A549 (cell line): ENCODE measurements around the gene SCO2. TPM values are rescaled to one million over a fixed set of nuclear protein-coding genes. Genes with fewer than 3 reads are reported as not detected.

Source experiments
- ATAC-seq, 2 experiments: fragments of 200-7000 bp in 1 of 2; fragments of >200 bp in 1 of 2; cut with Nextera tagmentation in 1 of 2; cut with Tn5 transposase in 1 of 2; 3 replicates each; pipeline versions ENCODE4 v1.8.0 to v1.9.1; 2018 to 2020; ENCODE audit warnings: mild to moderate bottlenecking in 1 of 2, moderate library complexity in 1 of 2
- CTCF ChIA-PET: fragments of 300-600 bp; sonication (Branson Sonifier 250); formaldehyde crosslinking; extraction: SDS; loops from one replicate; lab custom pipeline; 2021; ENCODE audit warnings: antibody characterized with exemption, inconsistent platforms; lab: Yijun Ruan, JAX
- POLR2A ChIA-PET: fragments of 350-600 bp; formaldehyde crosslinking; extraction: SDS; loops from one replicate; lab custom pipeline; 2021; ENCODE audit warnings: antibody characterized with exemption, inconsistent platforms; lab: Yijun Ruan, JAX
- DNase-seq, 2 experiments: peaks; one replicate each; pipeline versions ENCODE4 v3.0.0 to v3.0.0-alpha.2; 2011 to 2016; ENCODE audit warnings: low read depth in 1 of 2, low spot score in 1 of 2
- FAIRE-seq: peaks from 2 replicates; lab custom pipeline; 2011; peaks lifted over from hg19 to GRCh38; lab: Jason Lieb, UNC
- H3K27ac ChIP-seq, 2 experiments: fragments of >200 bp; sonication (Bioruptor Twin); formaldehyde crosslinking; 3 replicates each; pipeline ENCODE4 v1.5.1; 2016 to 2017
- H3K4me1 ChIP-seq: fragments of >200 bp; sonication (Bioruptor Twin); formaldehyde crosslinking; 3 replicates; pipeline ENCODE4 v1.6.1; 2016
- H3K4me2 ChIP-seq: fragments of >200 bp; sonication (Bioruptor Twin); formaldehyde crosslinking; 3 replicates; pipeline ENCODE4 v1.6.1; 2016
- H3K4me3 ChIP-seq: fragments of >200 bp; sonication (Bioruptor Twin); formaldehyde crosslinking; 3 replicates; pipeline ENCODE4 v1.5.1; 2016
- H3K9me3 ChIP-seq: fragments of >200 bp; sonication (Bioruptor Twin); formaldehyde crosslinking; 3 replicates; pipeline ENCODE4 v1.6.1; 2016
- BHLHE40 ChIP-seq: IDR thresholded peaks from 2 replicates; pipeline ENCODE4 v1.6.1; 2012; ENCODE audit warnings: low read depth, low read length, inconsistent platforms
- CHD2 ChIP-seq: fragments of 150-350 bp; IDR thresholded peaks from 2 replicates; pipeline ENCODE4 v1.6.1; 2014; ENCODE audit warnings: low read length; ENCODE audit not compliant: partially characterized antibody
- EHMT2 ChIP-seq: fragments of 200-600 bp; sonication (generic); IDR thresholded peaks from 2 replicates; pipeline ENCODE4 v1.6.1; 2016; ENCODE audit warnings: antibody characterized with exemption, low read depth, mild to moderate bottlenecking, moderate library complexity
- EP300 ChIP-seq, 2 experiments: fragments of >200 bp; sonication (Bioruptor Twin); formaldehyde crosslinking; IDR thresholded peaks; 2 replicates in 1 of 2; 3 replicates in 1 of 2; pipeline ENCODE4 v1.6.1; 2016 to 2017
- GATA3 ChIP-seq: IDR thresholded peaks from 2 replicates; pipeline ENCODE4 v1.6.1; 2012; ENCODE audit warnings: borderline replicate concordance
- HEYL ChIP-seq: fragments of 250-450 bp; sonication (Bioruptor Pico); IDR thresholded peaks from 2 replicates; pipeline ENCODE4 v1.8.0; 2021; ENCODE audit warnings: mild to moderate bottlenecking, moderate library complexity
- HOXA7 ChIP-seq: fragments of 250-450 bp; sonication (Bioruptor Pico); IDR thresholded peaks from 2 replicates; pipeline ENCODE4 v1.5.0; 2020; ENCODE audit warnings: mild to moderate bottlenecking, moderate library complexity
- HOXB5 ChIP-seq: fragments of 250-450 bp; sonication (Bioruptor Pico); IDR thresholded peaks from 2 replicates; pipeline ENCODE4 v1.5.0; 2020; ENCODE audit warnings: mild to moderate bottlenecking, moderate library complexity
- JUNB ChIP-seq: fragments of >200 bp; sonication (Bioruptor Twin); formaldehyde crosslinking; IDR thresholded peaks from 2 replicates; pipeline ENCODE4 v1.6.1; 2016
- NFE2L2 ChIP-seq: fragments of 150-350 bp; conservative IDR thresholded peaks from 2 replicates; pipeline ENCODE4 v1.6.1; 2014; ENCODE audit warnings: low read length
- NPAS2 ChIP-seq: fragments of 250-450 bp; sonication (Bioruptor Pico); IDR thresholded peaks from 2 replicates; pipeline ENCODE4 v1.8.0; 2022; ENCODE audit warnings: mild to moderate bottlenecking, moderate library complexity, borderline replicate concordance
- RFX5 ChIP-seq: fragments of 450-650 bp; IDR thresholded peaks from 2 replicates; pipeline ENCODE4 v1.7.1; 2014; ENCODE audit warnings: antibody characterized with exemption, mild to moderate bottlenecking, moderate library complexity
- SREBF2 ChIP-seq: fragments of 450-650 bp; IDR thresholded peaks from 2 replicates; pipeline ENCODE4 v1.6.1; 2014; ENCODE audit warnings: mild to moderate bottlenecking, moderate library complexity
- TP53 ChIP-seq: fragments of 250-450 bp; sonication (Bioruptor Pico); IDR thresholded peaks from 2 replicates; pipeline ENCODE4 v1.5.0; 2021; ENCODE audit warnings: mild to moderate bottlenecking, moderate library complexity
- ZFP36 ChIP-seq: fragments of 450-650 bp; IDR thresholded peaks from 2 replicates; pipeline ENCODE4 v1.6.1; 2014; ENCODE audit warnings: borderline replicate concordance; ENCODE audit not compliant: partially characterized antibody
- ZSCAN20 ChIP-seq: fragments of 250-450 bp; sonication (Bioruptor Pico); IDR thresholded peaks from 2 replicates; pipeline ENCODE4 v1.8.0; 2022; ENCODE audit warnings: mild to moderate bottlenecking, moderate library complexity
- WGBS: methylation state at CpG from one replicate; pipeline ENCODE4 v1.1.6; 2017; ENCODE audit errors: missing lambda C conversion rate; 5-methylcytosine and 5-hydroxymethylcytosine counted together
- polyA plus RNA-seq, 4 experiments: library from polyadenylated mRNA; depleted of rRNA in 3 of 4; stranded (reverse); fragments of >200 nt; fragmentation: RNase III in 1 of 4; extraction: RNeasy Plus Mini Kit Qiagen cat#74134 plus additional on column Dnase treatment in 1 of 4; gene quantifications; 2 replicates in 3 of 4; 3 replicates in 1 of 4; pipeline ENCODE4 v1.2.3, GENCODE V29; 2011 to 2017
- TF ChIP-seq, protein P1 (sequence below): fragments of 200-600 bp; sonication (generic); IDR thresholded peaks from 2 replicates; pipeline ENCODE4 v1.6.1; 2016; ENCODE audit warnings: antibody characterized with exemption, mild to moderate bottlenecking, moderate library complexity
- TF ChIP-seq, protein P2 (sequence below): fragments of >200 bp; sonication (Bioruptor Twin); formaldehyde crosslinking; IDR thresholded peaks from 2 replicates; pipeline ENCODE4 v1.6.1; 2016
- TF ChIP-seq, protein P3 (sequence below): fragments of >200 bp; sonication (Bioruptor Twin); formaldehyde crosslinking; IDR thresholded peaks from 3 replicates; pipeline ENCODE4 v1.5.1; 2016
- TF ChIP-seq, protein P4 (sequence below): fragments of 450-650 bp; IDR thresholded peaks from 2 replicates; pipeline ENCODE4 v1.6.1; 2014; ENCODE audit warnings: antibody characterized with exemption

The SCO2 gene
- polyA plus RNA-seq, 2 of the 4 experiments (the other 2 are of a cell fraction), result 0.37 to 1.7 TPM

DNA sequence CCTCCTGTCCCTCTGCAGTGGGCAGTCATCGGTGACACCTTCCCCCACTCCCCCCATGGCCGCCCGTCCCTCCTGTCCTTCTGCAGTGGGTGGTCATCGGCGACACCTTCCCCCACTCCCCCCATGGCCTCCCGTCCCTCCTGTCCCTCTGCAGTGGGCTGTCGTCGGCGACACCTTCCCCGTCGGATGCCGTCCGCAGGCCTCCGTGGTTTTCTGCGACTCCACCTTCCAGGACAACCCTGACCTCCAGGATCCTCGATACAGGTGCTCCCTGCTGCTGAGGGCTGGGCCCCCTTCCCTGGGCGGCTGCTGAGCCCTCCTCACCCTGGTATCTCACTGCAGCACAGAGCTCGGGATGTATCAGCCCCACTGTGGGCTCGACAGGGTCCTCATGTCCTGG is 36.5 kb downstream of the SCO2 start:
- 95% methylated on average over 16 of the region's 19 CpGs for WGBS
- DNase-seq (no peak), FAIRE-seq (no peak), ATAC-seq (no peak)
- H3K27ac ChIP-seq, result no peak overlapping the region
- peaks cover 23% of the 10 kb centered on the region; the same call in 2 of the 3 replicates for H3K4me1 ChIP-seq
- POLR2A ChIA-PET, result no interaction called here
- no peak overlapping the region for H3K4me2 ChIP-seq
- no peak overlapping the region for H3K4me3 ChIP-seq
- H3K9me3 ChIP-seq, result no peaks in the 10 kb centered on the region
- no peak for TF ChIP-seq CHD2
- TF ChIP-seq HEYL, result no peak
- no peak for TF ChIP-seq ZFP36
- TF ChIP-seq TP53 (CRISPR knock-in tag), result no peak
- TF ChIP-seq, protein P1, sequence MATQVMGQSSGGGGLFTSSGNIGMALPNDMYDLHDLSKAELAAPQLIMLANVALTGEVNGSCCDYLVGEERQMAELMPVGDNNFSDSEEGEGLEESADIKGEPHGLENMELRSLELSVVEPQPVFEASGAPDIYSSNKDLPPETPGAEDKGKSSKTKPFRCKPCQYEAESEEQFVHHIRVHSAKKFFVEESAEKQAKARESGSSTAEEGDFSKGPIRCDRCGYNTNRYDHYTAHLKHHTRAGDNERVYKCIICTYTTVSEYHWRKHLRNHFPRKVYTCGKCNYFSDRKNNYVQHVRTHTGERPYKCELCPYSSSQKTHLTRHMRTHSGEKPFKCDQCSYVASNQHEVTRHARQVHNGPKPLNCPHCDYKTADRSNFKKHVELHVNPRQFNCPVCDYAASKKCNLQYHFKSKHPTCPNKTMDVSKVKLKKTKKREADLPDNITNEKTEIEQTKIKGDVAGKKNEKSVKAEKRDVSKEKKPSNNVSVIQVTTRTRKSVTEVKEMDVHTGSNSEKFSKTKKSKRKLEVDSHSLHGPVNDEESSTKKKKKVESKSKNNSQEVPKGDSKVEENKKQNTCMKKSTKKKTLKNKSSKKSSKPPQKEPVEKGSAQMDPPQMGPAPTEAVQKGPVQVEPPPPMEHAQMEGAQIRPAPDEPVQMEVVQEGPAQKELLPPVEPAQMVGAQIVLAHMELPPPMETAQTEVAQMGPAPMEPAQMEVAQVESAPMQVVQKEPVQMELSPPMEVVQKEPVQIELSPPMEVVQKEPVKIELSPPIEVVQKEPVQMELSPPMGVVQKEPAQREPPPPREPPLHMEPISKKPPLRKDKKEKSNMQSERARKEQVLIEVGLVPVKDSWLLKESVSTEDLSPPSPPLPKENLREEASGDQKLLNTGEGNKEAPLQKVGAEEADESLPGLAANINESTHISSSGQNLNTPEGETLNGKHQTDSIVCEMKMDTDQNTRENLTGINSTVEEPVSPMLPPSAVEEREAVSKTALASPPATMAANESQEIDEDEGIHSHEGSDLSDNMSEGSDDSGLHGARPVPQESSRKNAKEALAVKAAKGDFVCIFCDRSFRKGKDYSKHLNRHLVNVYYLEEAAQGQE, result no peak
- no peak for TF ChIP-seq ZSCAN20 (CRISPR knock-in tag)
- no peak for TF ChIP-seq NPAS2 (CRISPR knock-in tag)
- no peak for TF ChIP-seq SREBF2
- no peak for TF ChIP-seq BHLHE40
- no peak for TF ChIP-seq JUNB
- CTCF ChIA-PET, result no interaction called here

DNA sequence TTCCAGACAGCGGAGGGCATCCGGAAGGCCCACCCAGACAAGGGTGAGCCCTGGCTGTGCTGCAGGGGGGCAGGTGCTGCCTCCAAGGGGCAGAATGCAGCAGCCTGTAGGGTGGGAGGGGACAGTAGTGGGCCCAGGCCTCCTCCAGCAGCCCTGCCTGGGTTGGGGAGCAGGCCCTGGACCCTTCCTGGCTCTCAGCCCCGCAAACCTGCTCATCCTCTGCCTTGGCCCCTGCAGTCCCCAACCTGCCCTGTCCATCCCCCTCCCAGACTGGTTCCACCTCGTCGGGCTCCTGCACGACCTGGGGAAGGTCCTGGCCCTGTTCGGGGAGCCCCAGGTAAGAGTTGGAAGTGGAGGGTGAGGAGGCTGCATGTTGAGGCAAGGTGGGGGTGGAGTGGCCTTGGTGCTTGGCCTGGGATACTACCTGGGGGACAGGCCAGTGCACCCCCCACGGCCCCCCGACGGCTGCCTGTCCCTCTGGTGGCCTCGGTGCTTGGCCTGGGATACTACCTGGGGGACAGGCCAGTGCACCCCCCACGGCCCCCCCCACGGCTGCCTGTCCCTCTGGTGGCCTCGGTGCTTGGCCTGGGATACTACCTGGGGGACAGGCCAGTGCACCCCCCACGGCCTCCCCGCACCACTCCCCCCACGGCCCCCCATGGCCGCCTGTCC is 37.3 kb downstream of the SCO2 start:
- Histone ChIP-seq H3K9me3 (no peaks in the 10 kb centered on the region), H3K4me1 (peaks cover 24% of the 10 kb centered on the region; the same call in 2 of the 3 replicates), H3K4me2 (no peak overlapping the region), H3K4me3 (no peak overlapping the region), H3K27ac (no peak overlapping the region)
- no peak for TF ChIP-seq BHLHE40
- TF ChIP-seq GATA3, result no peak
- TF ChIP-seq HOXA7 (CRISPR knock-in tag), result no peak
- no peak for TF ChIP-seq EHMT2
- POLR2A ChIA-PET, result no interaction called here
- WGBS, result 85% methylated on average over 5 of the region's 18 CpGs
- DNase-seq (no peak), ATAC-seq (no peak), FAIRE-seq (no peak)
- CTCF ChIA-PET, result interaction anchor here (1.5 to 1.9 kb wide), 2 partner anchors 10 to 133 kb away, joined by 4 to 9 read pairs; no protein-coding TSS in a partner anchor

DNA sequence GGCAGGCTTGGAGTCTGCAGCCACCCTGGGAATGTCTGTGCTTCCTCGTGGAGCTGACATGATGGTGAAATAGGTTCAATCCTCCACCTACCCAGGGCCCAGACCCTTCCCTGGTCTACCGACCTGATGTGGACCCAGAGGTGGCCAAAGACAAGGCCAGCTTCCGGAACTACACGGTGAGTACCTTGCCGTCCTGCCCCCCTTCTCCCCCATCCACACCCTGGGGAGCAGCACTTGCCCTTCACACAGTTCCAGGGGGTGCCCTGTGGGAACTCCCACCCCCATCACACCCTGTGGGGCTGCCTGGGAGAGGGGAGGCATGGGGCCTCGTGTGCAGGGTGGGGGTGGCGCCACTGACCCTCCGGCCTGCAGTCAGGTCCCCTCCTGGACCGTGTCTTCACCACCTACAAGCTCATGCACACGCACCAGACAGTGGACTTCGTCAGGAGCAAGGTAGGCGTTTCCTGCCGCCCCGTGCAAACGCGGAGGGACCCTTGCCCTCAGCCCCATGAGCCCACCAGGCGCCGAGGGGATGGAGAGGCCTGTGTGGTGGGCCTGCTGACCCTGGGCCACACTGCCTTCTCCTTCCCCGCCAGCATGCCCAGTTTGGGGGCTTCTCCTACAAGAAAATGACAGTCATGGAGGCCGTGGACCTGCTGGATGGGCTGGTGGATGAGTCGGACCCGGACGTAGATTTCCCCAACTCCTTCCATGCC is 38.0 kb downstream of the SCO2 start:
- no peak; a peak in 2 of 6 replicates for ATAC-seq
- DNase-seq, result no peak
- Histone ChIP-seq H3K27ac (no peak overlapping the region), H3K4me1 (peaks cover 24% of the 10 kb centered on the region; the same call in 2 of the 3 replicates), H3K9me3 (no peaks in the 10 kb centered on the region), H3K4me2 (no peak overlapping the region), H3K4me3 (no peak overlapping the region)
- ChIA-PET CTCF (interaction anchor here (1.5 to 1.9 kb wide), 2 partner anchors 11 to 133 kb away, joined by 4 to 9 read pairs; no protein-coding TSS in a partner anchor), POLR2A (no interaction called here)
- WGBS, result 88% methylated on average over 5 of the region's 23 CpGs
- no peak for TF ChIP-seq HOXB5 (CRISPR knock-in tag)
- no peak for TF ChIP-seq RFX5
- no peak for TF ChIP-seq HOXA7 (CRISPR knock-in tag)
- TF ChIP-seq, protein P2, sequence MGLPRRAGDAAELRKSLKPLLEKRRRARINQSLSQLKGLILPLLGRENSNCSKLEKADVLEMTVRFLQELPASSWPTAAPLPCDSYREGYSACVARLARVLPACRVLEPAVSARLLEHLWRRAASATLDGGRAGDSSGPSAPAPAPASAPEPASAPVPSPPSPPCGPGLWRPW, result no peak
- no peak for TF ChIP-seq ZSCAN20 (CRISPR knock-in tag)
- no peak for TF ChIP-seq EP300 (IDR thresholded peaks at IDR 0.05)
- TF ChIP-seq, protein P3, sequence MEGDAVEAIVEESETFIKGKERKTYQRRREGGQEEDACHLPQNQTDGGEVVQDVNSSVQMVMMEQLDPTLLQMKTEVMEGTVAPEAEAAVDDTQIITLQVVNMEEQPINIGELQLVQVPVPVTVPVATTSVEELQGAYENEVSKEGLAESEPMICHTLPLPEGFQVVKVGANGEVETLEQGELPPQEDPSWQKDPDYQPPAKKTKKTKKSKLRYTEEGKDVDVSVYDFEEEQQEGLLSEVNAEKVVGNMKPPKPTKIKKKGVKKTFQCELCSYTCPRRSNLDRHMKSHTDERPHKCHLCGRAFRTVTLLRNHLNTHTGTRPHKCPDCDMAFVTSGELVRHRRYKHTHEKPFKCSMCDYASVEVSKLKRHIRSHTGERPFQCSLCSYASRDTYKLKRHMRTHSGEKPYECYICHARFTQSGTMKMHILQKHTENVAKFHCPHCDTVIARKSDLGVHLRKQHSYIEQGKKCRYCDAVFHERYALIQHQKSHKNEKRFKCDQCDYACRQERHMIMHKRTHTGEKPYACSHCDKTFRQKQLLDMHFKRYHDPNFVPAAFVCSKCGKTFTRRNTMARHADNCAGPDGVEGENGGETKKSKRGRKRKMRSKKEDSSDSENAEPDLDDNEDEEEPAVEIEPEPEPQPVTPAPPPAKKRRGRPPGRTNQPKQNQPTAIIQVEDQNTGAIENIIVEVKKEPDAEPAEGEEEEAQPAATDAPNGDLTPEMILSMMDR, result no peak
- TF ChIP-seq NFE2L2, result no peak
- no peak for TF ChIP-seq SREBF2
- TF ChIP-seq, protein P4, sequence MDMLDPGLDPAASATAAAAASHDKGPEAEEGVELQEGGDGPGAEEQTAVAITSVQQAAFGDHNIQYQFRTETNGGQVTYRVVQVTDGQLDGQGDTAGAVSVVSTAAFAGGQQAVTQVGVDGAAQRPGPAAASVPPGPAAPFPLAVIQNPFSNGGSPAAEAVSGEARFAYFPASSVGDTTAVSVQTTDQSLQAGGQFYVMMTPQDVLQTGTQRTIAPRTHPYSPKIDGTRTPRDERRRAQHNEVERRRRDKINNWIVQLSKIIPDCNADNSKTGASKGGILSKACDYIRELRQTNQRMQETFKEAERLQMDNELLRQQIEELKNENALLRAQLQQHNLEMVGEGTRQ, result no peak
- FAIRE-seq, result no peak
